Kidney (tissue), 14 donors: ENCODE data around the gene SEPTIN1. TPM values are rescaled to one million over a fixed set of nuclear protein-coding genes. Genes with fewer than 3 reads are reported as not detected.

Experiments
- DNase-seq, 5 donors: peaks; one replicate each; pipeline ENCODE4 v3.0.0-alpha.2; 2013 to 2020
- FAIRE-seq: peaks from 2 replicates; lab custom pipeline; 2012; peaks lifted over from hg19 to GRCh38; lab: Jason Lieb, UNC
- H3K27ac ChIP-seq, 2 donors: one replicate each; pipeline ENCODE4 v1.7.0; 2013; ENCODE audit warnings: low read depth in 2 of 2, low read length in 2 of 2, inconsistent platforms in 1 of 2
- H3K27me3 ChIP-seq: one replicate; pipeline ENCODE4 v1.7.1; 2013; ENCODE audit warnings: low read length, inconsistent platforms; ENCODE audit not compliant: control insufficient read depth, insufficient read depth
- H3K36me3 ChIP-seq, 3 donors: one replicate each; pipeline versions ENCODE4 v1.7.0 to v1.7.1; 2013; ENCODE audit warnings: low read length in 3 of 3, control low read depth in 1 of 3, inconsistent platforms in 1 of 3; ENCODE audit not compliant: insufficient read depth in 3 of 3, control insufficient read depth in 2 of 3
- H3K4me1 ChIP-seq, 3 donors: one replicate each; pipeline versions ENCODE4 v1.7.0 to v1.7.1; 2013; ENCODE audit warnings: low read length in 3 of 3, inconsistent platforms in 1 of 3, low read depth in 1 of 3; ENCODE audit not compliant: control insufficient read depth in 2 of 3, insufficient read depth in 2 of 3
- H3K4me3 ChIP-seq, 3 donors: one replicate each; pipeline versions ENCODE4 v1.7.0 to v1.8.1; 2013; ENCODE audit warnings: low read length in 3 of 3, control low read depth in 1 of 3, inconsistent platforms in 1 of 3
- H3K9ac ChIP-seq, 3 donors: one replicate each; pipeline versions ENCODE4 v1.7.0 to v1.7.1; 2013; ENCODE audit warnings: low read length in 3 of 3, control low read depth in 1 of 3, inconsistent platforms in 1 of 3
- H3K9me3 ChIP-seq, 3 donors: one replicate each; pipeline versions ENCODE4 v1.7.0 to v1.7.1; 2013; ENCODE audit warnings: low read length in 3 of 3, control low read depth in 1 of 3, inconsistent platforms in 1 of 3; ENCODE audit not compliant: control insufficient read depth in 2 of 3, insufficient read depth in 1 of 3
- intact Hi-C: fragments of 100-400 bp; cut with DNase I; formaldehyde crosslinking; loops from one replicate; pipeline ENCODE4 v1.11.1; 2022
- polyA plus RNA-seq: library from polyadenylated mRNA; stranded (reverse); fragments of 350-450 nt; fragmentation: Illumina TruSeq; extraction: RNeasy Lipid Tissue Mini Kit (QIAGEN cat#74804); gene quantifications from one replicate; pipeline ENCODE4 v1.2.3, GENCODE V29; 2014; ENCODE audit warnings: low read depth, low replicate concordance; ENCODE audit not compliant: insufficient read depth
- total RNA-seq: library from RNA; stranded (reverse); fragmentation: NEBNext Ultra II Directional; extraction: Animal tissue kit (Norgen Biotek cat#: 25700); gene quantifications from one replicate; pipeline ENCODE4 v1.2.1, GENCODE V29; 2021
- TF ChIP-seq, protein P1 (sequence below): IDR thresholded peaks from 3 replicates; pipeline ENCODE4 v1.5.1; 2012; ENCODE audit warnings: mild to moderate bottlenecking, moderate library complexity, borderline replicate concordance; ENCODE audit not compliant: insufficient read depth; ENCODE audit errors: extremely low read depth
- donor health status: control.
- donor health status: control.
- donor health status: control.
- donor health status: control.
- donor health status: control.
- donor health status: DM: yes; HTN: yes; CAD: no.
- donor health status: Normal renal cell carcinoma (clear cell type).

Gene SEPTIN1
- total and polyA plus RNA-seq, 2 donors from 2014 or later = 5.0 to 12.8 TPM

GRCh38 chr16:30365200-30365599 is 17.2 kb downstream of the SEPTIN1 start:
- no peak overlapping the region for H3K9ac ChIP-seq
- TF ChIP-seq, protein P1, sequence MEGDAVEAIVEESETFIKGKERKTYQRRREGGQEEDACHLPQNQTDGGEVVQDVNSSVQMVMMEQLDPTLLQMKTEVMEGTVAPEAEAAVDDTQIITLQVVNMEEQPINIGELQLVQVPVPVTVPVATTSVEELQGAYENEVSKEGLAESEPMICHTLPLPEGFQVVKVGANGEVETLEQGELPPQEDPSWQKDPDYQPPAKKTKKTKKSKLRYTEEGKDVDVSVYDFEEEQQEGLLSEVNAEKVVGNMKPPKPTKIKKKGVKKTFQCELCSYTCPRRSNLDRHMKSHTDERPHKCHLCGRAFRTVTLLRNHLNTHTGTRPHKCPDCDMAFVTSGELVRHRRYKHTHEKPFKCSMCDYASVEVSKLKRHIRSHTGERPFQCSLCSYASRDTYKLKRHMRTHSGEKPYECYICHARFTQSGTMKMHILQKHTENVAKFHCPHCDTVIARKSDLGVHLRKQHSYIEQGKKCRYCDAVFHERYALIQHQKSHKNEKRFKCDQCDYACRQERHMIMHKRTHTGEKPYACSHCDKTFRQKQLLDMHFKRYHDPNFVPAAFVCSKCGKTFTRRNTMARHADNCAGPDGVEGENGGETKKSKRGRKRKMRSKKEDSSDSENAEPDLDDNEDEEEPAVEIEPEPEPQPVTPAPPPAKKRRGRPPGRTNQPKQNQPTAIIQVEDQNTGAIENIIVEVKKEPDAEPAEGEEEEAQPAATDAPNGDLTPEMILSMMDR = no peak
- DNase-seq (no peak), FAIRE-seq (no peak)
- no peak overlapping the region for H3K27ac ChIP-seq
- no peaks in the 10 kb centered on the region for H3K27me3 ChIP-seq
- no peak overlapping the region for H3K4me3 ChIP-seq
- no peaks in the 10 kb centered on the region for H3K9me3 ChIP-seq
- peaks cover 0 to 17% (median 4%) of the 10 kb centered on the region in 3 donors for H3K4me1 ChIP-seq
- peaks cover 0 to 17% (median 12%) of the 10 kb centered on the region in 3 donors for H3K36me3 ChIP-seq
- intact Hi-C loops = no loop called here

DNA sequence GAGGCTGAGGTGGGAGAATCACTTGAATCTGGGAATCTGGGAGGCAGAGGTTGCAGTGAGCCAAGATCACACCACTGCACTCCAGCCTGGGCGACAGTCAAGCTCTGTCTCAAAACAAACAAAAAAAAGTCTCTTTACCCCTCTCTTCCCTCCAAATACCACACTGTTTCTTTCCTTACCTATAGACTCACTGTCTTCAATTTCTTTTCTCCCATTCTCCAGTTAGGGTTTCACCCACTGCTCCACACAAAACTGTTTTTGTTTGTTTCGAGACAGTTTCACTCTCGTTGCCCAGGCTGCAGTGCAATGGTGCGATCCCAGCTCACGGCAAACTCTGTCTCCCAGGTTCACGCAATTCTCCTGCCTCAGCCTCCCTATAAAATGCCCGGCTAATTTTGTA is 21.2 kb downstream of the SEPTIN1 start:
- FAIRE-seq = no peak
- TF ChIP-seq, protein P1 = no peak

DNA sequence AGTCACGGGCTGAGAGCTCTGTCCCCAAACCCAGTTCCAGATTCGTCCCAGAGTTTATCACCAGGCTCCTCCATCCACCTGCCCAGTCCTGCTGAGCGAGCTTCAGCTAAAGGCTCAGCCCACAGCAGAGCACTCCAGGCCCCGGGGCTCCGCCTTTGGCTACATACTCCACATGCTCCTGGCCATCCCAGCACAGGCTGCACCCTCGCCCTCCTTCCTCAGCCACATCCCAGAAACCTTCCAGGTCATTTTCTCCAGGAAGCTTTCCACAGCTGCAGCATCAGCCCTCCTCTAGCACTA is 22.5 kb downstream of the SEPTIN1 start:
- H3K9ac ChIP-seq = no peak overlapping the region
- DNase-seq (no peak), FAIRE-seq (no peak)
- H3K27me3 ChIP-seq = no peaks in the 10 kb centered on the region
- peaks cover 2 to 26% (median 22%) of the 10 kb centered on the region in 3 donors for H3K36me3 ChIP-seq
- intact Hi-C loops = no loop called here
- TF ChIP-seq, protein P1 = no peak
- H3K4me3 ChIP-seq = no peak overlapping the region
- no peaks in the 10 kb centered on the region for H3K9me3 ChIP-seq
- H3K27ac ChIP-seq = no peak overlapping the region
- peaks cover 0 to 14% (median 10%) of the 10 kb centered on the region in 3 donors for H3K4me1 ChIP-seq

More for the DNA sequence above, 21.2 kb downstream of the SEPTIN1 start:
- Histone ChIP-seq H3K36me3 (peaks cover 2 to 29% (median 29%) of the 10 kb centered on the region in 3 donors), H3K9me3 (no peaks in the 10 kb centered on the region), H3K9ac (no peak overlapping the region), H3K27me3 (no peaks in the 10 kb centered on the region), H3K4me3 (no peak overlapping the region), H3K27ac (no peak overlapping the region), H3K4me1 (peaks cover 0 to 5% (median 4%) of the 10 kb centered on the region in 3 donors)
- intact Hi-C loops = no loop called here
- no peak for DNase-seq
